EH (cell line): ENCODE data around the gene LRRC71.
A peak's percentile ranks its signal among the peaks of the same experiment; 100 is the strongest.

Experiments used
- DNase-seq: peaks from one replicate; pipeline ENCODE4 v3.0.0-alpha.2; 2015; ENCODE audit warnings: low read depth

The LRRC71 gene

DNA sequence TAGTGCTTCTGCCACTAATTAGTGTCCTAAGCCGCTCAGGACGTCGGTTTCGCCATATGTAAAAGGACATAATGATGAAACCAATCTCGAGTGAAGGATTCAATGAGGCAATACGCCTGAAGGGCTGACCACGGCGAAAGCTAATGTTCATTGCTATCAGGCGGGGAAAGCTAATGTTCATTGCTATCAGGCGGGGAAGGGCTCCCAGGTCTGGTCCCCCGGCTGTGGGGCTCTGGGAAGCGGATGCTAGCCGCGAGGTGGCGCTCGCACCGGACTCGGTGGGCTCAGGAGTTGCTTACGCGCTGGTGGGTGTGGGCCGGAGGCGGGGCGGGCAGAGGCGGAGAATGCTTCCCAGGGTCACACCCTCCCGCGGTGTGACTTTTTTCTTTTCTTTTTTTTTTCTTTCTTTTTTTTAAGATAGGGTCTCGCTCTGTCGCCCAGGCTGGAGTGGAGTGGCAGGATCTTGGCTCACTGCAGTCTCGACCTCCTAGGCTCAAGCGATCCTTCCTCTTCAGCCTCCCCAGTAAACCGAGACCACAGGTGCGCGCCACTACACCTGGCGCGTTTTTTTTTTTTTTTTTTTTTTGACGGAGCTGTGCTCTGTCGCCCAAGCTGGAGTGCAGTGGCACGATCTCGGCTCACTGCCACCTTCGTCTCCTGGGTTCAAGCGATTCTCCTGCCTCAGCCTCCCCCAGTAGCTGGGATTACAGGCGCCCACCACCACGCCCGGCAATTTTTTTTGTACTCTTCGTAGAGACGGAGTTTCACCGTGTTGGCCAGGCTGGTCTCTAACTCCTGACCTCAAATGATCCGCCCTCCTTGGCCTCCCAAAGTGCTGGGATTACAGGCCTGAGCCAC lies 28.0 kb upstream of the LRRC71 start:
- DNase-seq: peak; percentile 89

DNA sequence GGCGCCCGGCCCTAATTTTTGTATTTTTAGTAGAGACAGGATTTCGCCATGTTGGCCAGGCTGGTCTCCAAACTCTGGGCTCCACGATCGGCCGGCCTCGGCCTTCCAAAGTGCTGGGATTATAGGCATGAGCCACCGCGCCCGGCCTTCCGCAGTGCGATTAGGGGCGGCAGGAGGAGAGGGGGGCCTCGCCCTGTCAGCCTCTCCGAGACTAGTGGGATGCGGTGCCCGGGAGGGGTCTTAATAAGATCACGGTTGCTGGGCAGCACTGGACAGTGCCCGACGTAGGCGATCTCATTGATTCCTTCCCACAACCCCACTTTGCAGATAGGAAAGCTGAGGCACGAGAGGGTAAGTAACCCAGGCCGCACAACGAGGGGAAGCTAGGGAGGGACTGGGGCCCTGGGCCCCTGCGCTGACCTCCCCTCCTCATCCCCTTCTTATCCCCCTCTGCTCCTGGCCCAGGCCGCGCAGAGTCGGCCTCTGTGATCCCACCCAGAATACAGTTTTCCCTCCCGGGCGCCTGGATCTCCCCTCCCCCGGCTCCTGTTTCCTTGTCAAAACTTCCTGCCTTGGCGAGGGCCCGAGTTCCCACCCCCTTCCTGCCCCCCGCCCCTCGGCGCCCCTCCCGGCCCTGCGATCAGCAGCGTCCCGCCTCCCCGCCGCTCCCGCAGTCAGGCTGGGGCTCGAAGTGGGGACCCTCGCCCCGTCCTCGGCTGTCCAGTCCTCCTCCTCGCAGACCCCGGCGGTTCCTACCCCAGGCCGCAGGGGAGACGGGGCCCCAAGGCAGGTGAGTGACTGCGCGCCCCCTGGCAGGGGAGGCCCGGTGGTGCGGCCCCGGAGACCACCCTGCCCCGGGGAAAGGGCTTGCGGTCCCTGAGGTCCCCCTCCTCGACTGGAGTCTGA lies 27.1 kb upstream of the LRRC71 start, which contains the start of gene PEAR1:
Gene PEAR1, plus strand, starts transcription at position 671 of the 906 bp plus-strand sequence. CDS start 10,209 bp downstream, outside the sequence.
- DNase-seq: peak; percentile 69

DNA sequence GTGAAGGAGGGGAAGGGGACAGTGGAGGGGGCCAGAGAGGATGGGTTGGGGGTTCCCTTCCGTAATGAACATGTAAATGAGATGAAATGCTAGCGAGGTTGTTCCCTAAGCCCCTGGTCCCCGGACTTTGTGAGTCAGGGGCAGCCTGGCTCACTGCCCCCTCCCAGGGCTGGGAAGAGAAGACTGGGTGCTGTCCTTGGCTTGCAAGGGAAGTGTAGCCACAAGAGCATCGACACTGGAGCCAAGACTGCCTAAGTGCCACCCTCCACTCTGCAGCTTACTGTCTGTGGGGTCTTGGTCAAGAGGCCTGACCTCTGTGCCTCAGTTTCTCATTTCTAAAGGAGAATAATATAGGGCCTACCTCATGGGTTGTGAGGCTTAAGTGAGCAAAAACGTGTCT lies 26.4 kb upstream of the LRRC71 start:
- peak; percentile 45 for DNase-seq

DNA sequence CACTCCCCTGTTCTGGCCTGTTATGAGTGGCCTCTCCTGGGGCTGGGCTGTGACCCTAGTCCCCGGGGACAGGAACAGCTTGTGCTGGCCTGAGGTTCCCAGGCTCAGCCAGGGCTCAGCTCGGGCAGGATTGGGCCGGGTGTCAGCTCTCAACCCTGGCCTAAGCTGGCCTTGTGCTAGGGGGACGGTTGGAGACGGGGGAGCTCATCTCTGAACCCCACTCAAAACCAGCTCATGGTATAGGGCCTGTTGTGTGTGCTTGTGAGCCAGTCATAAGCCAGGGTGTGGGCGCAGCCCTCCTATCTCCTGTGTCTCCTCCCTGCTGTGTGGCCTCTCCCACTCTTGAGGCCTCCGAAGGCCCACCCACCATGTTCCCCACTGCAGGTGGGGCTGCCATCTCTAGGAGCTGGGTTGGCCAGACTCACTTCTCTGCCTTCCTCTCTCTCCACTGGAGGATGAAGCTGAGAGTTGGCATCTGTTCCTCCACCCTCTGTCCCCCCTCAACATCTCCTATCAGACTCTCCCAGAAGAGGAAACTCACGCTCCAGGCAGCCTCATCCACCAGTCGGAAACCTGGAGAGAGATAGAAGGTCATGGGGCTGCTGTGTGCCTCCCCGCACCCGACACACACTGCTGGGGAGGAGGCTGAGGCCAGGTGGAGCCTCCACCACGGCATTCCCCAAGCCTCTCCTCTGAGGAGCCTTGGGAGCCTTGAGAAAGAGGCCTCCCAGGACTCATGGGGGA lies 25.5 kb upstream of the LRRC71 start:
- peak; percentile 56 for DNase-seq

DNA sequence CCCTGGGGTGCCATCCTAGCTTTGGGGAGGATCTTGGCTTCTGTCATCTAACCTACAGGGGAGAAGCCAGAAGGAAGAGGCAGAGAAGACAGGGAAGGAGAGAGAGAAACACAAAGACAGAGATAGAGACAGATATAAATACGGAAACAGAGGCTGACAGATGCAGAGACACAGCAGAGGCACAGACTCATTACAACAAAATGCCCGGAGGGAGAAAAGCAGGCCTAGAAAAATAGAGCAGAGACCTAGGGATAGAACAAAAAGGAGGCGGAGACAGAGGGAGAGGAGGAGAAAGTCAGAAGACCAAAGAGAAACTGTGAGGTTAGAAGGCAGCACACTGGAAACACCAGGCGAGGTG lies 25.0 kb upstream of the LRRC71 start:
- peak; percentile 89 for DNase-seq

DNA sequence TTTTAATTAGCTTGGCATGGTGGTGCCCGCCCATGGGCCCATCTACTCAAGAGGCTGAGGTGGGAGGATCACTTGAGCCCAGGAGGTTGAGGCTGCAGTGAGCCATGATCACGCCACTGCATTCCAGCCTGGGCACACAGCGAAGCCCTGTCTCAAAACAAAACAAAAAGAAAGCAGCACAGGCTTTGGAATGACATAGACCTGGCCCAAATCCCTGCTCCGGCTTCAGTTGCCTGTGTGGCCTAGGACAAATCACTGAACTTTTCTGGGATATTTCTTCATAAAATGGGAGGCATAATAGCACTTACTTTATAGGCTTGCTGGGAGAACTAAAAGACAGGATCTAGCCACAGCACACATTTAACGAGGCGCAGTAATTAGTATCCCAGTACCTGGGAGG lies 24.5 kb upstream of the LRRC71 start:
- peak; percentile 24 for DNase-seq

DNA sequence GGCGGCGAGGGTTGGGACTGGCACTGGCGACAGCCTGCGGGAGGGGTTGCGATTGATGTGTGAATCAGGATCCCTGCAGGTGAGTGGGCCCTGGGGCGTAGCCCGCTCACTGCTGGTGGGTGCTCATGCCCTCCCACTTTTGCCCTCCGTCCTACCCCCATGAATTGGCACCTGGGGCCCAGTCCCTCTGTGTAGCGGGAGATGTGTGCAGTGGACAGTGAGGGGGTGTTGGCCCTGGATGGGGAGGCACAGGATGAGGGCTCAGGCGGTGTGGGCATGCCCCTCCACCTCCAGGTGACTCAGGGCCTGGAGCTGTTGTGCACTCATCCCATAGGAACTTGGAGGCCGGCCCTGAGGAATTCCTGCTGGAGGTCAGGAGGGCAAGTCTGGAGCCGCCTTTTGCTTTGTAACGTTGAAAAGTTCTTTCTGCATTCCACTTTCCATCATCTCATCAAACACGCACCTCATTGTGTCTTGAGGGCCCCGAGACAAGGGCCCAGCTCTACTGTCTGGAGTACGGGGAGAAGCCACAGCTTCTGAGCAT lies 23.9 kb upstream of the LRRC71 start:
- peak; percentile 98 for DNase-seq

DNA sequence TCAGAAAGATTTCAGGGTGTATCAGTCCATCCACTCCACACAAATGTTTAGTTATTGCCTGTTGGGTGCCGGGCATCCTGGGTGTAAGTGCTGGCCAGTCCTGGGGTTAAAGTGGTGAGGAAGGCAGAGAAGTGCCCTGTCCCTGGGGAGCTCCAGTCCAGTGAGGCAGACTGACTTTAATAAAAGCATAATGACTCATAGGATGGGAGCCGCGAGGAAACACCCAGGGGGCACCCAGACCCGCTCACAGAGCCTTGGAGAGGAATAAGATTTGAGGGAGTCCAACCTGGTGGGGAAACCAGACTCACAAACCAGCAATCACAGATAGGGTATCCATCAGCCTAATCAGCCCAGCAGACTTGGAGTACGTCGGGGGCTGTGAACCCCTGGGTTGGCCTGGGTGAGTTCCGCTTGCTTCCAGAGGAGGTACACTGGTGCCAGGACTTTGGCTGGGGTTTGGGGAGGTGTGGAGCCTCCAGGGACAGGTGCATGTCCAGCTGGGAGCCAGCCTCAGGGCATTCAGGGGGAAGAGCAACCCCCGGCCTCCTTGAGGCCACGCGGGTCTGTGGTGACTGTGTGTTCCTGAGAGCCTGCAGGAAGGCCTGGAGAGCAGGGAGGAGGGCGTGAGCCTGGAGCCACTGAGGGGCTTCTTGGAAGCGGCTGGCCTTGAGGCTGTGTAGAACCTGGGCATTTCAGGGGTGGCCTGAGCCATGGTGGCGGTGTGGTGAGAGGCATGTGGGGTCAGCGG lies 23.2 kb upstream of the LRRC71 start:
- peak; percentile 88 for DNase-seq

DNA sequence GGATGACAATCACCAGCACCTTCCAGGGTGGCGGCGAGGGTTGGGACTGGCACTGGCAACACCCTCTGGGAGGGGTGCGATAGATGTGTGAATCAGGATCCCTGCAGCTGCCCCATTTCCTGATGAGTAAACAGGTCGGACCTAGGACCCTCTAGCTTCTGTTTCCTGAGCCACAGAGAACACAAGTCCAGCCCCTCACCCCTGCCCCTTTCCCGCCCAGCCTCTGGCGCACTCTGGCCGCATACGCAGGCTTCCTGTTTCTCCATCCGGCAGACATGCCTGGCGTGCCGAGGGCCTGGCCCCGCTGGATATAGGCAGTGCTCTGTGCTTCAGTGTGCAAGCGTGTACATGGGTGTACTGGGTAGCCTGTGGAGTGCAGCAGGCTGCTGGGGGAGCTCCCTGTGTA lies 22.3 kb upstream of the LRRC71 start:
- DNase-seq: peak; percentile 82

DNA sequence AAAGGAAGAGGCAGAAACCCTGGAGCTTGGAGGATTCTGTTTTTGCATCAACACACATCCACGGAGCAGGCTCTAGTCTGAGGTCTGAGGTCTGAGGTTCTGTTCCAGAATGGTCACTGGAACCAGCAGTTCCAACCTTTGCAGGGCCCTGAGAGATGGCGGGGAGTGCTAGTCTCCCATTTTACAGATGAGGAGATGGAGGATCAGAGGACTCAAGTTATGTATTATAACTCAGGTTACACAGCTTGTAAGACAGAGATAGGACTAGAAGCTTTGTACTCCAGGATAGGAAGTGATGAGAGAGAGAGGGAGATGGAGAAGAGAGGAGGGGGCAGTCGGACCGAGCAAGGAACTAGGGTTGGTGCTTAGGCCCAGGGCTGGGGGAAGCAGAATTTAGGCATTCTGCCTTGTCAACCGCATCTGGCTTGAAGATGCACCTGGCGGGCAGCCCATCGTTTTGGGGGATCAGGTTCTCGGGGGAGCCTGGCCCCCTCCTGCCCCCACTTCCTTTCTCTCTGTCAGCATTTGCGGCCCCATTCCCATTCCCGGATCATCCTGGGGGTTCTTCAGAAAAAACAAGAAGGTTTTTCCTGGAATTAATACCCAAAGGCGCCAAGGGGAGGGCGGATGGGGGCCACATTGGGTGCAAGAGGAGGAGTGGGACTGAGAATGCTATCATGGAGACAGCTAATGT lies 21.3 kb upstream of the LRRC71 start:
- DNase-seq: no peak

DNA sequence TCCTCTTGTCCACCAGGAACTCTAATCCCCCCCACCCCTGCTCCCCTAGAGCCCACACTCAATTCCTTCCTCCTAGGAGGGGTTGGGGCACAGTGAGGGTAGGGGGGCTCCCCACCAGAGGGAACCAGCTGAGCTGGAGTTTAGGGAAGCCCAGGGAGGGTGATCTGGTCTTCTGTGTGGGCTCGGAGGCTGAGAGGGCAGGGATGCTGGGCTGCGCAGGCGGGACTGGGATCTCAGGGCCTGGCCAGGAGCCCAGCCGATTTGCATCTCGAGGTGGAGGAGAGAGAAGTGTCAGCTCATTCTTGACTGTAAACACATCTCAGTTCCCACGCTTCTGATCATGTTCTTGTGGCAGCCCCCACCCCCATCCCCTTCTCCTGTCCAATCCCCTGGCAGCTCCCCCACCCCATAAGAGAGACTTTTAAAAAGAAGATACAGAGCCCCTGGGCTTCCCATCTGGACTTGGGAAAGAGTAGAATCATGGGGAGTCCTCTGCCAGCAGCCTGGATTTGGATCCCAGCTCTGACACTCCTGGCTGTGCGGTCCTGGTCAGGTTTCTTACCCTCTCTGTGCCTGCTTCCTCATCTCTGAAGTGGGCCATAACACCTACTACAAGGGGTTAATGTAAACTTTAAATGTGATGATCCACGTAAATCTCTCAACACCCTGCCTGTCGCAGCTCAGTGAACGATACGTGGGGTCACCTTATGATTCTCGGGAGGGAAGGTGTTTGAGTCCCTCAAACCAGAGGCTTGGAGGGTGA lies 20.3 kb upstream of the LRRC71 start:
- peak; percentile 66 for DNase-seq

DNA sequence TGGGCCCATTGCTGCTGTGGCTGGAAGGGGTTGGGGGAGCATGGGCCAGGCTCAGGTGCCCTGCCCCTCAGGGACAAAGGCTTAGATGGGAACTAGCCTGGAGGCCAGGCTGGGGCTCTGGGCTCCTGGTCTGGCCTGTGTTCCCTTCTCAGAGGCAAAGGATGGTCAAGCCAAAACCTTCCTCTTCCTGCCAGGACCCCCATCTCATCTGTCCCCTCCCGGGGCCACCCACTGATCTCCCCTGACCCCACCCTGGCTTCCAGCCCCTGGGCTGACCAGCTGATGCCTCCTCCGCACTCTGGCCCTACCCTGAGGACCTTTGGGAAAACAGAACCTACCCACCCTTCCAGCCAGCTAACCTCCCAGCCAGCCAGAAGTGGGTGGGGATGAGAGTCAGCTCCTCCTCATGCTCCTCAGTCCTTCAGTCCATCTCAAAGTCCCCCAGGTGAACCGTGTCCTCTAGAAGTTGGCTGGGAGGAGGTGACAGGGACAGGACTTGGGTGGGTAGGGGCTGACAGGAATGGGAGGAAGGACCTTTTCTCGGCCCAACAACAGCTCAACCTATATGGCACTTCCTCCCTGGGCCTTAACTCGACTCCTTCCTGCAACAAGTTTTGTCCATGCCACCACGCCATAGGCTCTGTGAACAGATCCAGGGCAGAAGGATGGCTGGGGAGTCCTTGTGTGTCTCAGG lies 19.4 kb upstream of the LRRC71 start:
- no peak for DNase-seq

DNA sequence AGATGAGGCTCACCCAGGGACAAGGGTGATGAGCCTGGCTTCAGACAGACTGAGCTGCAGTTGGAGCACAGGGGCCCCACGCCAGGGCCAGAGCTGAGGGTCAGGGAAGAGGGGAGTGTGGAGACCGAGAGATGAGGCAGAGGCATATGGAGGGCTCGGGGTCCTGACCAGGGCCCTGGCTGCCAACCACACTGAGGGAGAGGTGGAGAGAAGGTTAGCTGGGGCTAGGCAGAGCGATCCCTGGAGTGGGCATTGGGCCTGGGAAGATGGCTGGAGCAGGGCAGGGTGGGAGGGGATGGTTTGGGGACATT lies 18.9 kb upstream of the LRRC71 start:
- no peak for DNase-seq

DNA sequence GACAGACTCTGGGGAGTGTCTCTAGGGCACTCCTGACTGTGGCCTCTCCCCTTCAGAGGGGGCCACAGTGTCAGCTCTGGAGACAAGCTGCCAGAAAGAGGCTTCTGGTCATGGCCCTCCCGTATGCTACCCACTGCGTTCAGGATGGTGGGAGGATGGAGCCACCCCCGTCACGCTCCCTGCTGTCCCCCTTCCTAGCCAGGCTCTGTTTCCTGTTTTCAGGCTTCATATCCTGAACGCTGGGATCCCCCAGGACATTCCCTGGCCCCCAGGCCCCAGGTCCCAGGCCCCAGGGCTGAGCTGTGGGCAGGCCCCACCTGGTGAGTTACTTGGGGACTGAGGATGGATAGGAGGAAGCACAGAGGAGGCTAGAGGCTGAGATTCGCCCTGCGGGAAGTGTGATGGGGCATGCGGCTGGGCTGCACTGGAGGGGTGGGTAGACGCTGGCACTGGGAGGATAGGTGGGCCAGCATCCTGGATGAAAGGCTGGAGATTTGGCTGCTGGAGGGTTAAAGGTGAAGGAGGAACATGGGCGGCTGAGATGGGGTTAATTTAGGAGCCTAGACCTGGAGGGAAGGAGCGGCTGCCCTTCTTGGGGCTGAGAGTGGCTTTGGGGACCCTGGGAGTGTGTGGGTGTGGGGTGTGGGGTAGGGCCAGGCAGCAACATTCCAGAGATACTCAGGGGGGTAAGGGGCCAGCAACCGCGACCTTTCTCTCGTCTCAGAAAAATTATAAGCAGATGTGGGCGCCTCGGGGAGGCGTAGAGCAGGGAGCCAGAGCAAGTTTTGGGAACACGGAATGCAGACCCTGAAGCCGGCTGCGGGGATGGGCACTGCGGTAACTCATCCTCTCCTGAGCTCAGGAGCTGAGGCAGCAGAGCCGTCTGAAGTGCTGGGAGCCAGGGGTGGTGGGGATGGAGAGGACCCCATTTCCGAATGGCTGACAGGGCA lies 18.2 kb upstream of the LRRC71 start:
- DNase-seq: peak; percentile 87

DNA sequence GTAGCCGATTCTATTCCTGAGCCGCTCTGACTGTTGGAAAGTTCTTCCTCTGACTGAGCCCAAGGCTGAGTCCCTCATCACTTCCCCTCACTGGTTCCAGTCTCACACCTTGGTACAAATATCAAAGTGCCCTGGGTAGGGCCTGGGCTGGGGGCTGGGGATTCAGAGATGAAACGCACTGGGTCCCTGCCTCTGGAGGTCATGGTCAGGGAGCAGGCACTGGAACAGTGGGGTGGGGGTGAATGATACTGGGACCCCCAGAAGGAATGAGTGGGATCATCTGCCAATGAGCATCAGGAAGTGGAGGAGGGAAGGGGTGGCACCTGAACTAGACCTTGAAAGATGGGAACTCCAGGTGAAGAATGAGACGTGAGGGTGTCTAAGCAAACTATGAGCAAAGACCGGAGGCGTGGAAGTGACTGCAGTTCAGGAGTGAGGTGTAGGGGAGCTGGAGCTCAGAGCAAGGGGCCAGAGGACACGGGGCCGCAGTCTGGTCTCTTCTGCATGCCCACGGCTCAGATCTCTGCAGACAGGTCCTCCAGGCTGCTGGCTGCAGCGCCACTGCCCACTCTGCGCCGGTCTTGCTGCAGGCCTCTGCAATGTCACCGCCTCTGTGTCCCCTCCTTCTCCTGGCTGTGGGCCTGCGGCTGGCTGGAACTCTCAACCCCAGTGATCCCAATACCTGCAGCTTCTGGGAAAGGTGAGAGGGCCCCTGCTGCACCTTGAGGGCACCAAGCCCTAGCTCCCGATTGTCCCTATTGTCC lies 16.9 kb upstream of the LRRC71 start:
- no peak for DNase-seq

DNA sequence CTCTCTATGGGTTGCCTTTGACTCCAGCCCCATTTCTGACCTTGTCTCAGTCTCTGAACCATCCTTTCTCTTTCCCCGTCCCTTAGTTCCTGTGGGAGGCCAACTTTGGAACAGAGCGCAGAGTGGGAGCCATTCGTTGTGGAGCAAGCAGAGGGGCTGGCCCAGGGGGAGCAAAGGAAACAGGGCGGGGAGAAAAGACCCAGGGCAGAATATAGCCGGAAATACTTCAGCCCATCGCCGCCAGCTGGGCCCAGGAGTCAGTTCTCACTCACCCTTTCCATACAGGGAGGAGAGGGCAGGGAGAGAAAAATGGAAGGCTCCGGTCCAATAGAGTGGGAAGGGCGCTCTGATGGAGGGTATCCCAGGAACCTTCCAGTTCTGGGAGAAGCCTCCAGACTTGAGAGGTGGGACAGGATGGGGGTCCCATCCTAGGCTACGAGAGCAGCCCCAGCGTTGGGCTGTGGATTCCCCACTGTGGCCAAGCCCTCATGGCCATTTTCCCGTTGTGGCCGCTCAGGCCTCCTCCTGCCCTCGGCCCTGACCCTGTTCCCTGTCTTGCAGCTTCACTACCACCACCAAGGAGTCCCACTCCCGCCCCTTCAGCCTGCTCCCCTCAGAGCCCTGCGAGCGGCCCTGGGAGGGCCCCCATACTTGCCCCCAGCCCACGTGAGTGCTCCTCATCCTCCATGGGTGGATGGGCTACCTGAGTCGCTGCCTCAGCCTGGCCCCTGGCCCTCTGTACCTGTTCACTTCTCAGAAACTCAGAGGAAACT lies 16.1 kb upstream of the LRRC71 start:
- DNase-seq: no peak

DNA sequence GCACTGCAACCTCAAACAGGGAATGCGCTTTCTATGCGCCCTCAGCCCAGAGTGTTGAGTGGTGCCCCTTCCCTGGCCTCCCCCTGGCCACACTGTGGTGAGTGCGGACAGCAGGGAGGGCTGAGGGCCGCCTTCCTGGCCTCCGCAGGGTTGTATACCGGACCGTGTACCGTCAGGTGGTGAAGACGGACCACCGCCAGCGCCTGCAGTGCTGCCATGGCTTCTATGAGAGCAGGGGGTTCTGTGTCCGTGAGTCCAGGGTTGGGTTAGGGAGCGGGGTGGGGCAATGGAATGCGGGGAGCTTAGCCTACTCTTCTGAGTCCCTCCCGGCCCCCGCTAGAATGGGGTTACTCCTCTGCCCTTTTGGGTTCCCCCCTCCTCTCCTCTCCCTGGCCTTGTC lies 15.3 kb upstream of the LRRC71 start:
- no peak for DNase-seq
